H9 (cell line): ENCODE measurements around the gene DAZAP1. TPM values are rescaled to one million over a fixed set of nuclear protein-coding genes. Genes with fewer than 3 reads are reported as not detected.

ENCODE experiments used
- DNase-seq: peaks from one replicate; pipeline ENCODE4 v3.0.0-alpha.2; 2017
- H2AFZ ChIP-seq: one replicate; pipeline ENCODE4 v1.6.1; 2013; ENCODE audit warnings: mild to moderate bottlenecking, low read length, control low read depth, moderate library complexity
- H2AK5ac ChIP-seq: 2 replicates; pipeline ENCODE4 v1.6.1; 2013; ENCODE audit warnings: low read length, control low read depth, mixed read lengths; ENCODE audit not compliant: insufficient read length
- H2BK120ac ChIP-seq: one replicate; pipeline ENCODE4 v1.6.1; 2013; ENCODE audit warnings: low read depth, mild to moderate bottlenecking, low read length, control low read depth, inconsistent platforms; ENCODE audit not compliant: poor library complexity, severe bottlenecking
- H2BK12ac ChIP-seq: 2 replicates; pipeline ENCODE4 v1.6.1; 2013; ENCODE audit warnings: low read length, control low read depth, mixed read lengths, low read depth; ENCODE audit not compliant: insufficient read length
- H2BK15ac ChIP-seq: 2 replicates; pipeline ENCODE4 v1.6.1; 2013; ENCODE audit warnings: low read depth, low read length, control low read depth
- H2BK20ac ChIP-seq: one replicate; pipeline ENCODE4 v1.6.1; 2013; ENCODE audit warnings: low read depth, mild to moderate bottlenecking, low read length, control low read depth, inconsistent platforms; ENCODE audit not compliant: poor library complexity, severe bottlenecking
- H2BK5ac ChIP-seq: 2 replicates; pipeline ENCODE4 v1.6.1; 2013; ENCODE audit warnings: low read length, control low read depth, mixed read lengths; ENCODE audit not compliant: insufficient read length
- H3K14ac ChIP-seq: 2 replicates; pipeline ENCODE4 v1.6.1; 2013; ENCODE audit warnings: low read length, control low read depth; ENCODE audit not compliant: insufficient read depth
- H3K18ac ChIP-seq: 2 replicates; pipeline ENCODE4 v1.6.1; 2013; ENCODE audit warnings: low read depth, mild to moderate bottlenecking, mixed read lengths, low read length, control low read depth; ENCODE audit not compliant: insufficient read length
- H3K23ac ChIP-seq: 2 replicates; pipeline ENCODE4 v1.6.1; 2013; ENCODE audit warnings: low read length, control low read depth, mixed read lengths, low read depth; ENCODE audit not compliant: insufficient read length
- H3K23me2 ChIP-seq: 2 replicates; pipeline ENCODE4 v1.6.1; 2013; ENCODE audit warnings: low read depth, mild to moderate bottlenecking, mixed read lengths, low read length, control low read depth; ENCODE audit not compliant: insufficient read length, poor library complexity, severe bottlenecking
- H3K27ac ChIP-seq: 2 replicates; pipeline ENCODE4 v1.5.1; 2013; ENCODE audit warnings: low read length, control low read depth, mixed read lengths, low read depth; ENCODE audit not compliant: insufficient read length
- H3K27me3 ChIP-seq: 2 replicates; pipeline ENCODE4 v1.6.1; 2013; ENCODE audit warnings: low read length, control low read depth, inconsistent platforms; ENCODE audit not compliant: insufficient read depth
- H3K4ac ChIP-seq: 2 replicates; pipeline ENCODE4 v1.6.1; 2013; ENCODE audit warnings: low read depth, mild to moderate bottlenecking, control low read depth, inconsistent platforms, low read length, moderate library complexity
- H3K4me1 ChIP-seq: 2 replicates; pipeline ENCODE4 v1.6.1; 2013; ENCODE audit warnings: low read length, control low read depth, inconsistent platforms; ENCODE audit not compliant: insufficient read depth
- H3K4me2 ChIP-seq: 2 replicates; pipeline ENCODE4 v1.6.1; 2013; ENCODE audit warnings: low read length, control low read depth, mixed read lengths; ENCODE audit not compliant: insufficient read length, insufficient read depth
- H3K56ac ChIP-seq: 2 replicates; pipeline ENCODE4 v1.6.1; 2013; ENCODE audit warnings: low read depth, mild to moderate bottlenecking, mixed read lengths, low read length, control low read depth; ENCODE audit not compliant: insufficient read length
- H3K79me1 ChIP-seq: 2 replicates; pipeline ENCODE4 v1.6.1; 2013; ENCODE audit warnings: low read depth, mild to moderate bottlenecking, moderate library complexity, low read length, control low read depth, inconsistent platforms; ENCODE audit not compliant: insufficient read depth, poor library complexity, severe bottlenecking
- H3K79me2 ChIP-seq: 2 replicates; pipeline ENCODE4 v1.6.1; 2013; ENCODE audit warnings: low read length, control low read depth, inconsistent platforms; ENCODE audit not compliant: insufficient read depth
- H3K9ac ChIP-seq: 2 replicates; pipeline ENCODE4 v1.6.1; 2013; ENCODE audit warnings: low read length, control low read depth, mixed read lengths; ENCODE audit not compliant: insufficient read length; ENCODE audit errors: extremely low read depth
- H3K9me3 ChIP-seq: one replicate; pipeline ENCODE4 v1.6.1; 2013; ENCODE audit warnings: low read depth, low read length, inconsistent platforms; ENCODE audit not compliant: control insufficient read depth
- H3T11ph ChIP-seq: one replicate; pipeline ENCODE4 v1.6.1; 2013; ENCODE audit warnings: mild to moderate bottlenecking, low read length, control low read depth, inconsistent platforms
- H4K20me1 ChIP-seq: one replicate; pipeline ENCODE4 v1.6.1; 2013; ENCODE audit not compliant: control insufficient read depth, insufficient read length, insufficient read depth
- H4K5ac ChIP-seq: 2 replicates; pipeline ENCODE4 v1.6.1; 2013; ENCODE audit warnings: low read depth, mild to moderate bottlenecking, mixed read lengths, low read length, control low read depth; ENCODE audit not compliant: insufficient read length
- H4K8ac ChIP-seq: replicated peaks from 2 replicates; pipeline ENCODE4 v1.6.1; 2013; ENCODE audit warnings: low read length, control low read depth, mixed read lengths, low read depth; ENCODE audit not compliant: insufficient read length
- H4K91ac ChIP-seq: 2 replicates; pipeline ENCODE4 v1.6.1; 2013; ENCODE audit warnings: low read depth, mild to moderate bottlenecking, moderate library complexity, mixed read lengths, low read length, control low read depth; ENCODE audit not compliant: insufficient read length
- H3K27ac Mint-ChIP-seq, 3 experiments: 2 replicates in 2 of 3; 3 replicates in 1 of 3; pipeline ENCODE4 v1.8.0; 2020 to 2021; ENCODE audit warnings: mixed read lengths in 3 of 3, mild to moderate bottlenecking in 1 of 3, moderate library complexity in 1 of 3
- H3K27me3 Mint-ChIP-seq: 2 replicates; pipeline ENCODE4 v1.8.0; 2021; ENCODE audit warnings: low read depth, mild to moderate bottlenecking, moderate library complexity, mixed read lengths
- H3K36me3 Mint-ChIP-seq, 3 experiments: 2 replicates in 2 of 3; 3 replicates in 1 of 3; pipeline ENCODE4 v1.8.0; 2020 to 2021; ENCODE audit warnings: low read depth in 3 of 3, mixed read lengths in 3 of 3; ENCODE audit not compliant: insufficient read depth in 1 of 3
- H3K4me1 Mint-ChIP-seq, 2 experiments: 2 replicates each; pipeline ENCODE4 v1.8.0; 2020; ENCODE audit warnings: mixed read lengths in 2 of 2
- H3K4me3 Mint-ChIP-seq, 2 experiments: 2 replicates in 1 of 2; 3 replicates in 1 of 2; pipeline ENCODE4 v1.8.0; 2020 to 2021; ENCODE audit warnings: mild to moderate bottlenecking in 2 of 2, mixed read lengths in 2 of 2, moderate library complexity in 1 of 2
- H3K9me3 Mint-ChIP-seq, 2 experiments: 2 replicates in 1 of 2; 3 replicates in 1 of 2; pipeline ENCODE4 v1.8.0; 2020; ENCODE audit warnings: mild to moderate bottlenecking in 2 of 2, mixed read lengths in 2 of 2, moderate library complexity in 1 of 2
- CTCF ChIP-seq: fragments of 200-600 bp; sonication (generic); conservative IDR thresholded peaks from 3 replicates; pipeline ENCODE4 v1.8.0; 2021; ENCODE audit warnings: antibody characterized with exemption, mild to moderate bottlenecking
- WGBS: extraction: QIAGEN DNeasy Blood & Tissue Kit; methylation state at CpG from one replicate; pipeline ENCODE4 v1.1.7; 2013; ENCODE audit warnings: missing lambda C conversion rate, low lambda C conversion rate, mixed read lengths; ENCODE audit not compliant: insufficient read length; ENCODE audit errors: extremely low coverage; 5-methylcytosine and 5-hydroxymethylcytosine counted together
- total RNA-seq: library from RNA; stranded (reverse); gene quantifications from 2 replicates; pipeline ENCODE4 v1.2.1, GENCODE V29; 2021

The DAZAP1 gene
- total RNA-seq, 1 experiment from 2014 or later = 265 TPM

- no peaks in the 10 kb centered on the region for H3K9me3 ChIP-seq
- H2BK120ac ChIP-seq = no peak overlapping the region
- no peak overlapping the region for H3K27ac ChIP-seq
- H2AFZ ChIP-seq = no peak overlapping the region
- no peak overlapping the region for H3K4me2 ChIP-seq
- no peaks in the 10 kb centered on the region for H3K79me2 ChIP-seq
- H3T11ph ChIP-seq = no peak overlapping the region
- no peak overlapping the region for H2BK12ac ChIP-seq
- H4K91ac ChIP-seq = no peak overlapping the region
- H2BK20ac ChIP-seq = no peak overlapping the region
- peak overlapping the region; percentile 27; the same call in 1 of the 2 replicates for H2BK15ac ChIP-seq
- no peaks in the 10 kb centered on the region; the same call in 1 of the 2 replicates for H3K4me1 ChIP-seq
- peak; percentile 63 for DNase-seq
- H3K4me1 Mint-ChIP-seq = peaks cover 16 to 44% of the 10 kb centered on the region in 2 experiments
- H3K27me3 Mint-ChIP-seq = peaks cover 83% of the 10 kb centered on the region
- no peak overlapping the region for H2AK5ac ChIP-seq
- H3K9ac ChIP-seq = no peak overlapping the region
- no peak overlapping the region for H3K18ac ChIP-seq
- H3K4ac ChIP-seq = no peak overlapping the region
- H4K8ac ChIP-seq = no peak overlapping the region
- H3K9me3 Mint-ChIP-seq = no peaks in the 10 kb centered on the region; a peak in 1 of 5 replicates
- no peak overlapping the region for H2BK5ac ChIP-seq
- H3K56ac ChIP-seq = no peak overlapping the region
- no peak for TF ChIP-seq CTCF
- H3K79me1 ChIP-seq = no peaks in the 10 kb centered on the region
- no peak overlapping the region for H3K27ac Mint-ChIP-seq
- no peak overlapping the region for H3K14ac ChIP-seq
- peaks cover 0 to 9% (median 2%) of the 10 kb centered on the region in 3 experiments; a peak in 1 of 7 replicates for H3K36me3 Mint-ChIP-seq
- H3K27me3 ChIP-seq = peaks cover 14% of the 10 kb centered on the region; the same call in 1 of the 2 replicates
- H4K5ac ChIP-seq = no peak overlapping the region
- no peak overlapping the region for H3K23ac ChIP-seq
- peaks cover 15% of the 10 kb centered on the region for H3K23me2 ChIP-seq
- H3K4me3 Mint-ChIP-seq = peak overlapping the region in 1 of 2 experiments; percentile 62; a peak in 1 of 5 replicates
- H4K20me1 ChIP-seq = no peaks in the 10 kb centered on the region
- WGBS = no CpG with 5 or more reads among the region's 33 CpGs
These were observed 46.4 kb downstream of the DAZAP1 start for GRCh38 chr19:1453525-1454364.
